HCT116 (cell line): ENCODE results near the gene TMEM186.

Source experiments
- ELF1 ChIP-seq: IDR thresholded peaks from 2 replicates; pipeline ENCODE4 v1.6.1; 2012; ENCODE audit warnings: low read depth, borderline replicate concordance
- JUND ChIP-seq: IDR thresholded peaks from 2 replicates; pipeline ENCODE4 v1.6.1; 2012
- POLR2AphosphoS5 ChIP-seq: IDR thresholded peaks from 2 replicates; pipeline ENCODE4 v1.6.1; 2011; ENCODE audit warnings: mild to moderate bottlenecking, low read depth, low read length, moderate library complexity
- TF ChIP-seq, protein P1 (sequence below), 3 experiments: fragments of 200-600 bp in 1 of 3; sonication (generic) in 1 of 3; IDR thresholded peaks in 2 of 3; conservative IDR thresholded peaks in 1 of 3; 2 replicates each; pipeline ENCODE4 v1.5.1; 2012 to 2017; ENCODE audit warnings: low read depth in 2 of 3, low read length in 2 of 3, antibody characterized with exemption in 1 of 3, borderline replicate concordance in 1 of 3, control low read depth in 1 of 3, mild to moderate bottlenecking in 1 of 3, mixed read lengths in 1 of 3, mixed run types in 1 of 3, moderate library complexity in 1 of 3; ENCODE audit not compliant: insufficient read depth in 1 of 3

DNA sequence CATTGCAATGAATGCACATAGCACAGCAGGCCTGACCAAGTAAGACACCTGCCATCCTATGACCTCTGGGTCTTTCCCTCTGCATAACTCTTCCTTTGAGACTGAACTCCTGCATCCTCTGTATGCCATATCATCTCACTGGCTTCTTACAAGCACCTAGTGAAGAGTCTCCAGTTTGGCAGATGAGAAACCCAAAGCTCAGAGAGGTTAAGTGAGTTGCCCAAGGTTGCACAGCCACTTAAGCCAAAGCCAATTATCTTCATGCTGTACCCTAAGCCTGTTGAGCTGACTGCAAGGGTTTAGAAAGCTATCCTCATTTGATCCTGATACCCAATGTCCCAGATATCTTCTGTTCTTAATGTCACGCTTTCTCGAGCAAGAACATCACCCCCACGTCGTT lies 35.2 kb downstream of the TMEM186 start:
- TF ChIP-seq, protein P1, sequence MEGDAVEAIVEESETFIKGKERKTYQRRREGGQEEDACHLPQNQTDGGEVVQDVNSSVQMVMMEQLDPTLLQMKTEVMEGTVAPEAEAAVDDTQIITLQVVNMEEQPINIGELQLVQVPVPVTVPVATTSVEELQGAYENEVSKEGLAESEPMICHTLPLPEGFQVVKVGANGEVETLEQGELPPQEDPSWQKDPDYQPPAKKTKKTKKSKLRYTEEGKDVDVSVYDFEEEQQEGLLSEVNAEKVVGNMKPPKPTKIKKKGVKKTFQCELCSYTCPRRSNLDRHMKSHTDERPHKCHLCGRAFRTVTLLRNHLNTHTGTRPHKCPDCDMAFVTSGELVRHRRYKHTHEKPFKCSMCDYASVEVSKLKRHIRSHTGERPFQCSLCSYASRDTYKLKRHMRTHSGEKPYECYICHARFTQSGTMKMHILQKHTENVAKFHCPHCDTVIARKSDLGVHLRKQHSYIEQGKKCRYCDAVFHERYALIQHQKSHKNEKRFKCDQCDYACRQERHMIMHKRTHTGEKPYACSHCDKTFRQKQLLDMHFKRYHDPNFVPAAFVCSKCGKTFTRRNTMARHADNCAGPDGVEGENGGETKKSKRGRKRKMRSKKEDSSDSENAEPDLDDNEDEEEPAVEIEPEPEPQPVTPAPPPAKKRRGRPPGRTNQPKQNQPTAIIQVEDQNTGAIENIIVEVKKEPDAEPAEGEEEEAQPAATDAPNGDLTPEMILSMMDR (IDR thresholded peaks at IDR 0.05 in 2 of 3, conservative IDR thresholded peaks at IDR 0.05 in 1 of 3; ENCODE audit: borderline replicate concordance in 1 of 3, insufficient read depth in 1 of 3, low read depth in 2 of 3, low read length in 2 of 3), result no peak
- TF ChIP-seq ELF1 (no peak), POLR2AphosphoS5 (no peak), JUND (no peak)
